Cardiac muscle cell (in vitro differentiated cells and primary cell): Measurements from ENCODE around the gene UTP15. TPM values are rescaled to one million over a fixed set of nuclear protein-coding genes. Genes with fewer than 3 reads are reported as not detected.

Experiments
- DNase-seq, 2 donors: peaks; one replicate each; pipeline versions ENCODE4 v3.0.0 to v3.0.0-alpha.2; 2010 to 2017; ENCODE audit warnings: low read depth in 1 of 2, low spot score in 1 of 2
- H3K27ac ChIP-seq: fragments of 200-600 bp; sonication (generic); 2 replicates; pipeline ENCODE4 v1.5.1; 2016
- H3K27me3 ChIP-seq: fragments of 200-600 bp; sonication (generic); 2 replicates; pipeline ENCODE4 v1.6.0; 2016; ENCODE audit warnings: control low read depth
- H3K36me3 ChIP-seq: fragments of 200-600 bp; sonication (generic); 2 replicates; pipeline ENCODE4 v1.5.1; 2016; ENCODE audit warnings: control low read depth
- H3K4me1 ChIP-seq: fragments of 200-600 bp; sonication (generic); 2 replicates; pipeline ENCODE4 v1.8.1; 2017; ENCODE audit warnings: low read depth, mild to moderate bottlenecking, mixed run types
- H3K4me3 ChIP-seq: fragments of 200-600 bp; sonication (generic); 2 replicates; pipeline ENCODE4 v1.5.1; 2016; ENCODE audit warnings: mild to moderate bottlenecking
- H3K9me3 ChIP-seq: fragments of 200-600 bp; sonication (generic); 2 replicates; pipeline ENCODE4 v1.5.1; 2017; ENCODE audit warnings: low read depth, mild to moderate bottlenecking, control low read depth
- polyA plus RNA-seq: library from polyadenylated mRNA; unstranded; fragments of >200 nt; fragmentation: Nextera tagmentation; extraction: Ambion mirVana; gene quantifications from 2 replicates; pipeline ENCODE4 v1.2.1, GENCODE V29; 2016
- total RNA-seq: library from RNA; depleted of rRNA; stranded (reverse); fragments of >200 nt; gene quantifications from 2 replicates; pipeline ENCODE4 v1.2.3, GENCODE V29; 2016
- TF ChIP-seq, protein P1 (sequence below): IDR thresholded peaks from 2 replicates; pipeline ENCODE4 v1.5.1; 2012; ENCODE audit warnings: low read depth, mild to moderate bottlenecking, low read length

Gene UTP15
- total and polyA plus RNA-seq, 2 experiments from 2014 or later: 8.1 to 14.8 TPM

GRCh38 chr5:73539730-73540129 lies 25.8 kb upstream of the UTP15 start:
- TF ChIP-seq, protein P1, sequence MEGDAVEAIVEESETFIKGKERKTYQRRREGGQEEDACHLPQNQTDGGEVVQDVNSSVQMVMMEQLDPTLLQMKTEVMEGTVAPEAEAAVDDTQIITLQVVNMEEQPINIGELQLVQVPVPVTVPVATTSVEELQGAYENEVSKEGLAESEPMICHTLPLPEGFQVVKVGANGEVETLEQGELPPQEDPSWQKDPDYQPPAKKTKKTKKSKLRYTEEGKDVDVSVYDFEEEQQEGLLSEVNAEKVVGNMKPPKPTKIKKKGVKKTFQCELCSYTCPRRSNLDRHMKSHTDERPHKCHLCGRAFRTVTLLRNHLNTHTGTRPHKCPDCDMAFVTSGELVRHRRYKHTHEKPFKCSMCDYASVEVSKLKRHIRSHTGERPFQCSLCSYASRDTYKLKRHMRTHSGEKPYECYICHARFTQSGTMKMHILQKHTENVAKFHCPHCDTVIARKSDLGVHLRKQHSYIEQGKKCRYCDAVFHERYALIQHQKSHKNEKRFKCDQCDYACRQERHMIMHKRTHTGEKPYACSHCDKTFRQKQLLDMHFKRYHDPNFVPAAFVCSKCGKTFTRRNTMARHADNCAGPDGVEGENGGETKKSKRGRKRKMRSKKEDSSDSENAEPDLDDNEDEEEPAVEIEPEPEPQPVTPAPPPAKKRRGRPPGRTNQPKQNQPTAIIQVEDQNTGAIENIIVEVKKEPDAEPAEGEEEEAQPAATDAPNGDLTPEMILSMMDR: no peak
- Histone ChIP-seq H3K27ac (no peak overlapping the region), H3K27me3 (no peaks in the 10 kb centered on the region), H3K36me3 (no peaks in the 10 kb centered on the region), H3K4me3 (no peak overlapping the region), H3K4me1 (no peaks in the 10 kb centered on the region), H3K9me3 (no peaks in the 10 kb centered on the region)
- no peak for DNase-seq

GRCh38 chr5:73540192-73540591 lies 25.4 kb upstream of the UTP15 start:
- Histone ChIP-seq H3K36me3 (no peaks in the 10 kb centered on the region), H3K27me3 (no peaks in the 10 kb centered on the region)

GRCh38 chr5:73542020-73542419 lies 23.5 kb upstream of the UTP15 start:
- no peak overlapping the region for H3K27ac ChIP-seq
- no peaks in the 10 kb centered on the region for H3K4me1 ChIP-seq
- H3K4me3 ChIP-seq: no peak overlapping the region
- TF ChIP-seq, protein P1: no peak
- H3K9me3 ChIP-seq: no peaks in the 10 kb centered on the region
- DNase-seq: no peak
- no peaks in the 10 kb centered on the region for H3K36me3 ChIP-seq
- no peaks in the 10 kb centered on the region for H3K27me3 ChIP-seq

More at GRCh38 chr5:73540192-73540591, 25.4 kb upstream of the UTP15 start:
- Histone ChIP-seq H3K4me1 (no peaks in the 10 kb centered on the region), H3K4me3 (no peak overlapping the region), H3K27ac (no peak overlapping the region), H3K9me3 (no peaks in the 10 kb centered on the region)
- TF ChIP-seq, protein P1: no peak
- DNase-seq: peak in 1 of 2 donors; percentile 10

- DNase-seq: peak in 1 of 2 donors; percentile 38
- H3K27ac ChIP-seq: no peak overlapping the region
- no peaks in the 10 kb centered on the region for H3K4me1 ChIP-seq
- no peak overlapping the region for H3K4me3 ChIP-seq
- H3K27me3 ChIP-seq: no peaks in the 10 kb centered on the region
- TF ChIP-seq, protein P1: no peak
- no peaks in the 10 kb centered on the region for H3K9me3 ChIP-seq
- H3K36me3 ChIP-seq: no peaks in the 10 kb centered on the region
Measured at GRCh38 chr5:73544429-73545402, 20.8 kb upstream of the UTP15 start.

- no peak overlapping the region for H3K27ac ChIP-seq
- no peaks in the 10 kb centered on the region for H3K27me3 ChIP-seq
- TF ChIP-seq, protein P1: no peak
- no peaks in the 10 kb centered on the region for H3K9me3 ChIP-seq
- no peaks in the 10 kb centered on the region for H3K4me1 ChIP-seq
- H3K36me3 ChIP-seq: no peaks in the 10 kb centered on the region
- DNase-seq: no peak
- H3K4me3 ChIP-seq: no peak overlapping the region
Measured at GRCh38 chr5:73545403-73545779, 20.2 kb upstream of the UTP15 start.
